ENCODE data around the gene SPATA24. TPM values are rescaled to one million over a fixed set of nuclear protein-coding genes. Genes with fewer than 3 reads are reported as not detected.
A peak's percentile ranks its signal among the peaks of the same experiment; 100 is the strongest.
"Not testable (repeated sequence)": the region's sequence is repeated elsewhere in the genome, so short reads cannot be mapped to it uniquely, and the experiment has no call there.

SPATA24 gene
- total and polyA plus RNA-seq, 2 experiments from 2014 or later: 12.8 to 45.3 TPM

- TF ChIP-seq CTCF (IDR thresholded peaks at IDR 0.05; ENCODE audit: low read depth, low read length): no peak
These were observed 41.7 kb upstream of the SPATA24 start for GRCh38 chr5:139445325-139446170.

DNA sequence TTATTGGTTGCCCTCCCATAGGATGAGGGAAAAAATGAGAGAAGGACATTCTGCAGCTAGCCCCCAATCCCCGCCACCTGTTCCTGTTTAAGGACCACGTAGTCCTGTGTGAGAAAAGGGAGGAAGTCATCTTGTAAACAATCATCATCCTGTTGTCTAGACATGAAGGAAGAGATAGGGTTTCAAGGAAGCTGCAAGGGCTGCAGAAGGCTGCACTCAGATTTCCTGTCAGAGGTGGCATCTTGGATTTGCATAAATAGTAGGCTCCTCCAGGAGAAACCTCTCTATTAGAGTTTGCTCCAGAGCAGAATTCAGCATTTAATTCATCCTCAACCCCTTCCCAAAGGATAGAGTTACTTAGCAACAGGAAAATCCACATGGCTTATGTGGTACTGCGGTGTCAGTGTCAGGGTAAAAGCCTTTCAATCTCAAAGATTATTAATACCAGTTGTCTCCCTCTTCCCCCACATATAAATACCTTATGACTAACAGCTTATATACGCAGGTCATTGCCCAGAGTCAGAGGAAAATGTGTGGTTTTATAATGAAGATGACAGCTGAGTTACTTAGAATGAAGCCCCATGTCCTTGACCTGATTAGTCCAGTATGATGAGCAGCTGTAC, 40.1 kb upstream of the SPATA24 start:
- no peak overlapping the region for H3K27ac ChIP-seq
- peaks cover 28% of the 10 kb centered on the region for H3K4me1 ChIP-seq (ENCODE audit: low read depth)
- no peaks in the 10 kb centered on the region for H3K9me3 ChIP-seq (ENCODE audit: low read depth)
- no peaks in the 10 kb centered on the region for H3K27me3 ChIP-seq
- H3K36me3 ChIP-seq: no peaks in the 10 kb centered on the region
- no peak overlapping the region for H3K4me3 ChIP-seq
- peak in 1 of 2 donors; percentile 45 for DNase-seq (ENCODE audit: low read depth in 1 of 2, low spot score in 1 of 2)
- TF ChIP-seq CTCF (IDR thresholded peaks at IDR 0.05; ENCODE audit: low read depth, low read length): no peak

More at GRCh38 chr5:139445325-139446170, 41.7 kb upstream of the SPATA24 start:
- DNase-seq (ENCODE audit: low read depth in 1 of 2, low spot score in 1 of 2): peak; percentile 64 to 89
- no peaks in the 10 kb centered on the region for H3K36me3 ChIP-seq
- no peaks in the 10 kb centered on the region for H3K27me3 ChIP-seq
- H3K4me1 ChIP-seq (ENCODE audit: low read depth): peaks cover 24% of the 10 kb centered on the region
- H3K9me3 ChIP-seq (ENCODE audit: low read depth): no peaks in the 10 kb centered on the region
- H3K27ac ChIP-seq: peak overlapping the region; percentile 85
- H3K4me3 ChIP-seq: no peak overlapping the region

- not testable (repeated sequence) for H3K27ac ChIP-seq; H3K27me3 ChIP-seq; H3K9me3 ChIP-seq (ENCODE audit: low read depth); H3K4me3 ChIP-seq; H3K36me3 ChIP-seq; DNase-seq (ENCODE audit: low read depth in 1 of 2, low spot score in 1 of 2); H3K4me1 ChIP-seq (ENCODE audit: low read depth)
These were observed 36.5 kb upstream of the SPATA24 start for GRCh38 chr5:139440416-139440815.

DNA sequence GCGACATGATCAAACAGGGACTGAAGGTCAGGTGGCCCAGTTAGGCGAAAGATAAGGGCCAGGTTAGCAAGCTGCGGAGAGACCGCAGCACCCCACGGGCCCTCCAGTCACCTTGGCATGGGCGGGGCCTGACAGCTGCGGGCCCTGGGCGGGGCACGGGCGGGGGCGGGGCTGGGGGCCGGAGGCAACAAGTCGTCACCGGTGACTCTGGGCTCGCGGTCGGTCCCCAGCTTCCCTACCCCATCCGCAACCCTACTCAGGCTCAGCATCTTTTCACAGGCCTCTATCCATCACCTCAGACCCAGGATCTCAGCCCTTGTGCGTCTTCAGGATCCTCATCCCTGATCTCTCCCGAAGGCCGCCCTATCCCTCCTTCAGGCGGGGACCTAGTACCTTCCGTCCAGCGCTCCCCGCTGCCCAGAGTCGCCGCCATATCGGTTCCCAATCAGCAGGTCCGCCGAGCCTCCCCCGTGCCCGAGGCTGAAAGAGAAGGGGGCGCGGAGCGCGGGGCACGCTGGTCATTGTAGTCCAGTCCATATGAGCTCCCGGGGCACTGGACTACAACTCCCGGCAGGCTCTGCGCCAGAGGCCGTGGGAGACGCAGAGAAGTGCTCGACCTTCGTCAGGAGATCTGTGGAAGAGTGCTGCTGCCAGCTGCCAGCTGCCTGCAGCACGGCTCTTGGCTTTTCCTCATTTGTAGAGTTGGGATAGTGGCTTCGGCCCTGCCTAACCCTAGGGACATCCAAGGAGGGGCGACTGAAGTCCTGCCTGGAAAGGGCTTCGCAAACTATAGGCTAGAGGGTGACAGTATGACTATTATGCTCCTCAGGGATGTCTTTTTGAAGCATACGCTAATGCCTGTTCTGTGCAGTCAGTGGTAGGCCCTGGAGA, 35.4 kb upstream of the SPATA24 start, which contains the start of gene DNAJC18:
Gene DNAJC18, minus strand, starts transcription at position 513 of the 891 bp plus-strand sequence. Its CDS starts 80 bp downstream, at position 433.
- Histone ChIP-seq H3K27me3 (no peaks in the 10 kb centered on the region), H3K27ac (peak within 1 kb of the TSS; percentile 95), H3K9me3 (ENCODE audit: low read depth) (no peaks in the 10 kb centered on the region), H3K4me1 (ENCODE audit: low read depth) (peaks cover 4% of the 10 kb centered on the region), H3K36me3 (peaks cover 15% of the 10 kb centered on the region), H3K4me3 (peak within 1 kb of the TSS; percentile 76)
- TF ChIP-seq CTCF (IDR thresholded peaks at IDR 0.05; ENCODE audit: low read depth, low read length): no peak
- DNase-seq (ENCODE audit: low read depth in 1 of 2, low spot score in 1 of 2): peak; percentile 93 to 96

GRCh38 chr5:139438707-139439012, 34.8 kb upstream of the SPATA24 start:
- Histone ChIP-seq H3K9me3 (ENCODE audit: low read depth) (no peaks in the 10 kb centered on the region), H3K4me3 (peak overlapping the region; percentile 76), H3K27me3 (no peaks in the 10 kb centered on the region), H3K27ac (peak overlapping the region; percentile 95), H3K36me3 (peaks cover 19% of the 10 kb centered on the region), H3K4me1 (ENCODE audit: low read depth) (peaks cover 4% of the 10 kb centered on the region)
- DNase-seq (ENCODE audit: low read depth in 1 of 2, low spot score in 1 of 2): no peak
- no peak for TF ChIP-seq CTCF (IDR thresholded peaks at IDR 0.05; ENCODE audit: low read depth, low read length)

Data from cardiac muscle cell (in vitro differentiated cells and primary cell).